Caco-2 (cell line): Measurements from ENCODE around the gene USP44. TPM values are rescaled to one million over a fixed set of nuclear protein-coding genes. Genes with fewer than 3 reads are reported as not detected.

Experiments used
- BruUV-seq: library from RNA; stranded (reverse); fragments of 400-500 nt; replicated peaks from 2 replicates; lab custom pipeline; 2021; lab: Mats Ljungman, UMichigan
- CTCF ChIA-PET: fragments of 300-600 bp; sonication (Branson Sonifier 250); formaldehyde crosslinking; loops from one replicate; lab custom pipeline; 2022; ENCODE audit warnings: antibody characterized with exemption; lab: Charles Lee
- POLR2A ChIA-PET: fragments of 300-600 bp; sonication (Branson Sonifier 250); formaldehyde crosslinking; loops from one replicate; lab custom pipeline; 2022; ENCODE audit warnings: antibody characterized with exemption; lab: Charles Lee
- DNase-seq, 2 experiments: peaks; one replicate each; pipeline versions ENCODE4 v3.0.0 to v3.0.0-alpha.2; 2020 to 2022
- H3K27me3 ChIP-seq: replicated peaks from 2 replicates; pipeline ENCODE4 v1.6.0; 2011; ENCODE audit warnings: low read length; ENCODE audit not compliant: control insufficient read depth, insufficient read depth
- H3K36me3 ChIP-seq: 2 replicates; pipeline ENCODE4 v1.5.1; 2011; ENCODE audit warnings: low read length; ENCODE audit not compliant: control insufficient read depth, insufficient read depth
- H3K4me1 ChIP-seq: fragments of 250-450 bp; sonication (Bioruptor Pico); 2 replicates; pipeline ENCODE4 v1.5.1; 2020; ENCODE audit warnings: mild to moderate bottlenecking
- H3K4me3 ChIP-seq: 2 replicates; pipeline ENCODE4 v1.5.1; 2011; ENCODE audit warnings: low read depth, mild to moderate bottlenecking, control low read depth, low read length
- H3K9me3 ChIP-seq: fragments of 250-450 bp; sonication (Bioruptor Pico); 2 replicates; pipeline ENCODE4 v1.5.1; 2020; ENCODE audit warnings: mild to moderate bottlenecking, moderate library complexity
- H3K27ac Mint-ChIP-seq: one replicate; pipeline ENCODE4 v1.8.0; 2022; ENCODE audit warnings: mixed read lengths; ENCODE audit not compliant: unreplicated experiment
- H3K27me3 Mint-ChIP-seq: one replicate; pipeline ENCODE4 v1.8.0; 2022; ENCODE audit warnings: mixed read lengths; ENCODE audit not compliant: insufficient read depth, unreplicated experiment
- H3K36me3 Mint-ChIP-seq: one replicate; pipeline ENCODE4 v1.8.0; 2022; ENCODE audit warnings: mild to moderate bottlenecking, mixed read lengths; ENCODE audit not compliant: insufficient read depth, unreplicated experiment
- H3K4me1 Mint-ChIP-seq: one replicate; pipeline ENCODE4 v1.8.0; 2022; ENCODE audit warnings: low read depth, mixed read lengths; ENCODE audit not compliant: unreplicated experiment
- H3K4me3 Mint-ChIP-seq: one replicate; pipeline ENCODE4 v1.8.0; 2022; ENCODE audit warnings: mild to moderate bottlenecking, moderate library complexity, mixed read lengths; ENCODE audit not compliant: unreplicated experiment
- H3K9me3 Mint-ChIP-seq: one replicate; pipeline ENCODE4 v1.8.0; 2022; ENCODE audit warnings: mixed read lengths; ENCODE audit not compliant: unreplicated experiment
- intact Hi-C: fragments of 100-400 bp; cut with micrococcal nuclease; formaldehyde crosslinking; loops from one replicate; pipeline ENCODE4 v1.10.0; 2022; ENCODE audit not compliant: unreplicated experiment
- total RNA-seq: library from RNA; stranded (reverse); gene quantifications from 2 replicates; pipeline ENCODE4 v1.2.3, GENCODE V29; 2022
- TF ChIP-seq, protein P1 (sequence below), 2 experiments: fragments of 200-600 bp in 1 of 2; IDR thresholded peaks; 1 replicate in 1 of 2; 2 replicates in 1 of 2; pipeline versions ENCODE4 v1.5.1 to v1.8.0; 2011 to 2022; ENCODE audit warnings: antibody characterized with exemption in 1 of 2, control low read depth in 1 of 2, inconsistent platforms in 1 of 2, low read depth in 1 of 2, low read length in 1 of 2, mild to moderate bottlenecking in 1 of 2, moderate library complexity in 1 of 2; ENCODE audit not compliant: insufficient read depth in 1 of 2, severe bottlenecking in 1 of 2, unreplicated experiment in 1 of 2

USP44 gene
- total RNA-seq, 1 experiment from 2014 or later, result 0.14 TPM

DNA sequence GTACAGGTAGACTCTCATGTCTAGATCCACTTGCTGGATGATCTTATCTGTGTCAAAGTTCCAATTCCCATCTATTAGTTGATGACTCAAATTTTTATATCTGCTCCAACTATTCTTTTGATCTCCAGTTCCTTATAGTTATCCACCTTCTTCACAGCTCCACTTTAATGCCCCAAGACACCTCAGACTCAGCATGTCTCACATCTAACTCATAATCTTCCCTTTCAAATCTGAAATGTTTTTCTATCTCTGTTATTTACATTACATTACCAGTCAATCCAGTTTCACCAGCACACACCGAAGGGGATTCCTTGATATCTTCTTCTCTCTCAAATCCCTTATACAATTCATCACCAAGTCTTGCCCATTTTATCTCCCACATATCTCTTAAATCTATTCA is 81.0 kb downstream of the USP44 start:
- TF ChIP-seq, protein P1, sequence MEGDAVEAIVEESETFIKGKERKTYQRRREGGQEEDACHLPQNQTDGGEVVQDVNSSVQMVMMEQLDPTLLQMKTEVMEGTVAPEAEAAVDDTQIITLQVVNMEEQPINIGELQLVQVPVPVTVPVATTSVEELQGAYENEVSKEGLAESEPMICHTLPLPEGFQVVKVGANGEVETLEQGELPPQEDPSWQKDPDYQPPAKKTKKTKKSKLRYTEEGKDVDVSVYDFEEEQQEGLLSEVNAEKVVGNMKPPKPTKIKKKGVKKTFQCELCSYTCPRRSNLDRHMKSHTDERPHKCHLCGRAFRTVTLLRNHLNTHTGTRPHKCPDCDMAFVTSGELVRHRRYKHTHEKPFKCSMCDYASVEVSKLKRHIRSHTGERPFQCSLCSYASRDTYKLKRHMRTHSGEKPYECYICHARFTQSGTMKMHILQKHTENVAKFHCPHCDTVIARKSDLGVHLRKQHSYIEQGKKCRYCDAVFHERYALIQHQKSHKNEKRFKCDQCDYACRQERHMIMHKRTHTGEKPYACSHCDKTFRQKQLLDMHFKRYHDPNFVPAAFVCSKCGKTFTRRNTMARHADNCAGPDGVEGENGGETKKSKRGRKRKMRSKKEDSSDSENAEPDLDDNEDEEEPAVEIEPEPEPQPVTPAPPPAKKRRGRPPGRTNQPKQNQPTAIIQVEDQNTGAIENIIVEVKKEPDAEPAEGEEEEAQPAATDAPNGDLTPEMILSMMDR (IDR thresholded peaks at IDR 0.05; ENCODE audit: insufficient read depth in 1 of 2, low read depth in 1 of 2, low read length in 1 of 2, severe bottlenecking in 1 of 2, unreplicated experiment in 1 of 2), result no peak
- Mint-ChIP-seq H3K27ac (no peak overlapping the region), H3K4me1 (peaks cover 15% of the 10 kb centered on the region), H3K9me3 (no peaks in the 10 kb centered on the region), H3K4me3 (peak overlapping the region; percentile 8), H3K36me3 (peaks cover 14% of the 10 kb centered on the region), H3K27me3 (no peaks in the 10 kb centered on the region)
- Histone ChIP-seq H3K4me3 (no peak overlapping the region), H3K4me1 (peaks cover 9% of the 10 kb centered on the region), H3K9me3 (no peaks in the 10 kb centered on the region), H3K27me3 (no peaks in the 10 kb centered on the region), H3K36me3 (no peaks in the 10 kb centered on the region)
- ChIA-PET CTCF (interaction anchor here (0.6 kb wide), 1 partner anchor 352 kb away, joined by 3 read pairs; no protein-coding TSS in a partner anchor), POLR2A (no interaction called here)
- intact Hi-C loops, result no loop called here
- BruUV-seq, result no TSS peak
- no peak for DNase-seq

Other genes with a start within 250 kb of the USP44 start
- 134 and 138 TPM in 2 replicates for gene METAP2, start 77.3 kb downstream of the USP44 start, total RNA-seq
- gene NTN4, start 239.3 kb upstream of the USP44 start, total RNA-seq, result 54.1 and 55.0 TPM in 2 replicates